ENCODE measurements around the gene CIDEB. TPM values are rescaled to one million over a fixed set of nuclear protein-coding genes. Genes with fewer than 3 reads are reported as not detected.
A peak's percentile ranks its signal among the peaks of the same experiment; 100 is the strongest.

CIDEB gene
- total RNA-seq, 4 donors from 2014 or later, result 9.4 to 34.5 (median 14.2) TPM

DNA sequence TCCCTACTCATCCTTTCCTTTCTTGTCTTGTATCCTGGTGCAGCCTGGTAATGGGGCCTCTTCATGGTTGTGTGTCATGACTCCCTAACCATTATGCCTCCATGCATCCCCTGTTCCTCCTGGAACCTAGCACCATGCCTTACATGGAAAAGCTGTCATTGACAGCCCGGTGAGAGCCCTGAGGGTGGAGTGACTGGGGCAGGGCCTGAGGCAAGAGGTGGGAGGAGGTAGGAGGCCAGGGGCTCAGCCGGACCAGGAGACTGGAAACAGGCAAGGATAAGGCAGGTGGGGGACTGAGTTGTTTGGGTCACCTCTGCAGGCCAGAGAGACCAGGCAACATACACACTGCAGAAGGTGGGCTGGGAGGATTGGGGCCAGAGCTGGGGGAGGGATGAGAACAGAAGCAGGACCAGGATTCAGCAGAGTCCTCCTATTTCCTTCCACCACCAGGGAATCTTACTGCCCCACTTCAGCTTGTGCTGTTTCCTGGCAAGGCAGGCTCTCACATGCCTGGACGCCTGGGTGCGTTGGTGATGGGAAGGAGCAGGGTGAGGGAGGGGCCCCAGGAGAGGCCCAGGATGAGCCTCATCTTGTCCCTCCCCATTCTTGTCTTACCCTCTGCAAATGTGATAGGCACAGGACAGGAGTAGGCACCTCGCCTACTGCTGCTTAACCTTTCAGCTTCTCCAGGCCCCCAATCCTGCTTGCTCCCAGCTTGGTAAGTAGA lies 1.9 kb upstream of the CIDEB start, which contains the start of gene LTB4R2:
LTB4R2 (plus strand) TSS at position 603 of the 727 bp plus-strand sequence. CDS start 525 bp downstream, outside the sequence.
- peak within 1 kb of the TSS; percentile 41 to 76 (median 58) for H3K4me3 ChIP-seq
- TF ChIP-seq EP300 (IDR thresholded peaks at IDR 0.05) (no peak), POLR2A (IDR thresholded peaks at IDR 0.05) (no peak)
- TF ChIP-seq, protein P1, sequence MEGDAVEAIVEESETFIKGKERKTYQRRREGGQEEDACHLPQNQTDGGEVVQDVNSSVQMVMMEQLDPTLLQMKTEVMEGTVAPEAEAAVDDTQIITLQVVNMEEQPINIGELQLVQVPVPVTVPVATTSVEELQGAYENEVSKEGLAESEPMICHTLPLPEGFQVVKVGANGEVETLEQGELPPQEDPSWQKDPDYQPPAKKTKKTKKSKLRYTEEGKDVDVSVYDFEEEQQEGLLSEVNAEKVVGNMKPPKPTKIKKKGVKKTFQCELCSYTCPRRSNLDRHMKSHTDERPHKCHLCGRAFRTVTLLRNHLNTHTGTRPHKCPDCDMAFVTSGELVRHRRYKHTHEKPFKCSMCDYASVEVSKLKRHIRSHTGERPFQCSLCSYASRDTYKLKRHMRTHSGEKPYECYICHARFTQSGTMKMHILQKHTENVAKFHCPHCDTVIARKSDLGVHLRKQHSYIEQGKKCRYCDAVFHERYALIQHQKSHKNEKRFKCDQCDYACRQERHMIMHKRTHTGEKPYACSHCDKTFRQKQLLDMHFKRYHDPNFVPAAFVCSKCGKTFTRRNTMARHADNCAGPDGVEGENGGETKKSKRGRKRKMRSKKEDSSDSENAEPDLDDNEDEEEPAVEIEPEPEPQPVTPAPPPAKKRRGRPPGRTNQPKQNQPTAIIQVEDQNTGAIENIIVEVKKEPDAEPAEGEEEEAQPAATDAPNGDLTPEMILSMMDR (IDR thresholded peaks at IDR 0.05), result no peak
- DNase-seq (ENCODE audit: low spot score in 2 of 2), result no peak
- H3K27ac ChIP-seq, result peak within 1 kb of the TSS; percentile 40 to 90 (median 80)
- peaks cover 0 to 63% (median 27%) of the 10 kb centered on the region in 4 donors for H3K4me1 ChIP-seq
- no peaks in the 10 kb centered on the region for H3K27me3 ChIP-seq
- no peaks in the 10 kb centered on the region for H3K9me3 ChIP-seq
- H3K36me3 ChIP-seq, result peaks cover 2 to 34% (median 24%) of the 10 kb centered on the region in 3 donors
- WGBS, 2 donors, result 59 to 68% methylated on average over 5 of the region's 5 CpGs

DNA sequence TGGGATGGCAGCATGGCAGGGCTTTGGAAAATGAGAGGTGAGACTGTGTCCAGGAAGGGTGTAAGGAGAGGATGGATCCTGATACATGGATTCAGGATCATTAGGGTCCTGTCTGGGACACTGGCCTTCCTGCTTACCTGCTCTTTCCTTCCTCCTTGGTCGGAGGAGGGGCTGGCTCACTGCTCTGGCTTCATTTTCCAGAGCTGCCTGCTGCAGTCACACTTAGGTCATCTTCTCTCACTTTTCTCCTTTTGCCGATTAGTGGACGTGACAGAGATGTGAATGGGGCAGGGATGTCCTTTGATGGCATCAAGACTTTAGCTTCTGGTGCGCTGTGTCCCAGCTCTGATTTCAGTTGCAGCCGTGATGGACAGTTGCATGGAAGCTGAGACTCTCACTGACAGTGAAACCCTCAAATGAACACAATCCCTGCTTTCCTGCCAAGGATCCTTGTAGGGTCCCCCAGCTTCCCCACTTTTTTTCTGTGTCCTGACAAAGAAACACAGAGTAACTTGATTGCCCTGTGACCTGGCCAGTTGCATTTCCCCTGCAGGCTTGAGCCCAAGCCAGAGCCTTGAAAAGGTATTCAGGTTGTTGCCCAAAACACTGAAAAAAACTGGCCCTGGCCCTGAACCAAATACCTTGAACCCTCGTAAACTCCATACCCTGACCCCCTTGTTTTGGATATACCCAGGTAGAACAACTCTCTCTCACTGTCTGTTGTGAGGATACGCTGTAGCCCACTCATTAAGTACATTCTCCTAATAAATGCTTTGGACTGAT lies 756 bp upstream of the CIDEB start:
- H3K4me3 ChIP-seq, result no peak overlapping the region
- 80 to 85% methylated on average over 7 of the region's 7 CpGs for WGBS, 2 donors
- no peaks in the 10 kb centered on the region for H3K9me3 ChIP-seq
- DNase-seq (ENCODE audit: low spot score in 2 of 2), result no peak
- TF ChIP-seq EP300 (IDR thresholded peaks at IDR 0.05), result no peak
- TF ChIP-seq, protein P1 (IDR thresholded peaks at IDR 0.05), result no peak
- no peak for TF ChIP-seq POLR2A (IDR thresholded peaks at IDR 0.05)
- H3K27ac ChIP-seq, result no peak overlapping the region
- H3K36me3 ChIP-seq, result peaks cover 7 to 45% (median 35%) of the 10 kb centered on the region in 3 donors
- H3K4me1 ChIP-seq, result peaks cover 0 to 52% (median 24%) of the 10 kb centered on the region in 4 donors
- H3K27me3 ChIP-seq, result no peaks in the 10 kb centered on the region

DNA sequence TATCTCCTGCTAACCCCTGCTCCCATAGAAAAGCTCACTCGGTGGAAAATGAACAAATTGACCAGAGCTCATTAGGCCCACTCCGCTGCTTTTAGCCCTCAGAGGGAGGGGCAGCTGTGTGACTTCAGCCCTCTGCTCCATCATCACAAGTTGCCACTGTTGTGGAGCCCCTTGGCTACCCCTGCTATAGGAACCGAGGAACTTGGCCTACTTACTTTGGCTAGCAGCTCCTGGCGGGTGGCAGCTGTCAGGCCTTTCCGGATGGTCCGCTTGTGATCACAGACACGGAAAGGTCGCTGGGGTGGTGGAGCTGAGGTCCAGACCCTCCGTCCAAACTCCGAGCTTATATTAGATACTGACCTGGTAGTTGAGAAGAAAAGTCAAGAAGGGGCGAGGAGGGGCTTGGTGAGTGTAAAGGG lies 612 bp downstream of the CIDEB start:
- peaks cover 7 to 59% (median 48%) of the 10 kb centered on the region in 3 donors for H3K36me3 ChIP-seq
- peaks cover 0 to 43% (median 17%) of the 10 kb centered on the region in 4 donors for H3K4me1 ChIP-seq
- H3K9me3 ChIP-seq, result no peaks in the 10 kb centered on the region
- WGBS, 2 donors, result 76 to 79% methylated on average over 11 of the region's 11 CpGs
- H3K27ac ChIP-seq, result no peak overlapping the region
- TF ChIP-seq, protein P1 (IDR thresholded peaks at IDR 0.05), result no peak
- DNase-seq (ENCODE audit: low spot score in 2 of 2), result no peak
- H3K4me3 ChIP-seq, result no peak overlapping the region
- no peaks in the 10 kb centered on the region for H3K27me3 ChIP-seq

DNA sequence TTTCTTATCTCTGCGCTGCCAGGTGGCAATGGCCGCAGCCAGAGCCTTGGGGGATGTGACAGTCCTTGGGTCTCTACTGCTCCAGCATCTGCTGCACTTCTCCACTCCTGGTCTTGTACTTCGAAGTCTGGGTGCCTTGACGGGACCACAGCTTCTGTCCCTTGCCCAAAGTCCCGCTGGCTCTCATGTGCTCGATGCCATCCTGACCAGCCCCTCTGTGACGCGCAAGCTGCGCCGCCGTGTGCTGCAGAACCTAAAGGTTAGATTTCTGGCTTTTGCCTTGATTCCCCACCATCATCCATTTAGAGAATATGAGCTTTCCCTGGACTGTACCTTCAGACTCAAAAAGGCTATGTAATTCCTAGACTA lies 3.8 kb downstream of the CIDEB start:
- WGBS, 2 donors, result 94 to 97% methylated on average over 11 of the region's 11 CpGs
- peaks cover 7 to 70% (median 55%) of the 10 kb centered on the region in 3 donors for H3K36me3 ChIP-seq

More for the DNA sequence above, 3.8 kb downstream of the CIDEB start:
- Histone ChIP-seq H3K9me3 (no peaks in the 10 kb centered on the region), H3K27ac (no peak overlapping the region), H3K4me3 (no peak overlapping the region), H3K4me1 (peaks cover 0 to 36% (median 8%) of the 10 kb centered on the region in 4 donors), H3K27me3 (no peaks in the 10 kb centered on the region)
- no peak for TF ChIP-seq EP300 (IDR thresholded peaks at IDR 0.05)
- no peak for TF ChIP-seq POLR2A (IDR thresholded peaks at IDR 0.05)
- TF ChIP-seq, protein P1 (IDR thresholded peaks at IDR 0.05), result no peak
- DNase-seq (ENCODE audit: low spot score in 2 of 2), result no peak

Measured in tibial nerve (tissue), 4 donors.